GM18951 (cell line): Measurements from ENCODE around the gene STXBP6.

Experiments
- POLR2A ChIP-seq: IDR thresholded peaks from 4 replicates; pipeline ENCODE4 v1.6.1; 2011; ENCODE audit warnings: mild to moderate bottlenecking; ENCODE audit not compliant: insufficient read length, insufficient read depth; ENCODE audit errors: extremely low read depth
- in situ Hi-C: fragments of 300-500 bp; cut with MboI; formaldehyde crosslinking; loops from one replicate; pipeline ENCODE4 v1.12.0; 2022; ENCODE audit warnings: low sequenced_read_pairs, mixed read lengths, inconsistent platforms; ENCODE audit not compliant: unreplicated experiment

STXBP6 gene

GRCh38 chr14:24852312-24853060 lies 197.5 kb downstream of the STXBP6 start:
- in situ Hi-C loops, result no loop called here
- no peak for TF ChIP-seq POLR2A

GRCh38 chr14:24851837-24852236 lies 198.1 kb downstream of the STXBP6 start:
- in situ Hi-C loops, result no loop called here
- no peak for TF ChIP-seq POLR2A

GRCh38 chr14:24851406-24851805 lies 198.5 kb downstream of the STXBP6 start:
- in situ Hi-C loops, result no loop called here
- TF ChIP-seq POLR2A, result no peak

GRCh38 chr14:24850072-24850471 lies 199.9 kb downstream of the STXBP6 start:
- in situ Hi-C loops, result no loop called here

DNA sequence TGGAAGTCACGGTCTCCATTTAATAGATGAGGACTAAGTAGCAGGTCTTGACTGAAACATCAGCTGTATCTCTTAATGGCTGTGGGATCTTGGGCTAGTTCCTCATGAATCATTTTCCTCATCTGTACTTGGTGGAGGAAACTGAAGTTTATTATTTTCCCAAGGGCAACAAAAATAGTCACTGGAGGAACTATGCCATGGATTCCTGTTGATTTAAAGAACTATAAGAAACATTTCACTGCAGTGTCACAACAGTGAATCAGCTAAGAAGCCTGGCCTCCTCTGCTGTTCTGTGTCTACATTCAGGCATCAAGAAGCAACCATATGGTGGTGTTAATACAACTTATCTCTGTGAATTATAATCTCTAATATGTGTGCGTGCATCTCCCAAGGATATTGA lies 200.5 kb downstream of the STXBP6 start:
- TF ChIP-seq POLR2A, result no peak
- in situ Hi-C loops, result no loop called here

More at GRCh38 chr14:24850072-24850471, 199.9 kb downstream of the STXBP6 start:
- no peak for TF ChIP-seq POLR2A

GRCh38 chr14:24848102-24848790 lies 201.7 kb downstream of the STXBP6 start:
- in situ Hi-C loops, result no loop called here
- TF ChIP-seq POLR2A, result no peak

- in situ Hi-C loops, result no loop called here
- no peak for TF ChIP-seq POLR2A
Measured at GRCh38 chr14:24847568-24848095, 202.3 kb downstream of the STXBP6 start.

- in situ Hi-C loops, result no loop called here
- no peak for TF ChIP-seq POLR2A
Measured at GRCh38 chr14:24846261-24846660, 203.7 kb downstream of the STXBP6 start.

DNA sequence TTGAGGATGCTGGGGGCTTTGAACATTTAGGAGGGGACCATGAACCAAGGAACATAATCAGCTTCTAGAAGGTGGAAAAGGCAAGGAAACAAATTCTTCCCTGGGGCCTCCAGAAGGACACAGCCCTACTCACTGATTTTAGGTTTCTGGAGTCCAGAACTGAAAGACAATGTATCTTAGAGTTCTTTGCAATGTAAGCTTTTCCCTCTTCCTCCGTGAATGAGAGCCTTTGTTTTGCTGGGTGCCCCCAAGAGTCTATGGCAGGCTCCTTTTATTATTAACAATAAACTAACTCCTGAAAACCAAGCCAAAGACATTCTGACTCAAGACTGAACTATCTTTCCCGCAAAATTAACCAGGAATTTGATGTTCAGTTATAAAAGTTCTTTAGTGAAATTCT lies 204.1 kb downstream of the STXBP6 start:
- in situ Hi-C loops, result no loop called here
- no peak for TF ChIP-seq POLR2A

DNA sequence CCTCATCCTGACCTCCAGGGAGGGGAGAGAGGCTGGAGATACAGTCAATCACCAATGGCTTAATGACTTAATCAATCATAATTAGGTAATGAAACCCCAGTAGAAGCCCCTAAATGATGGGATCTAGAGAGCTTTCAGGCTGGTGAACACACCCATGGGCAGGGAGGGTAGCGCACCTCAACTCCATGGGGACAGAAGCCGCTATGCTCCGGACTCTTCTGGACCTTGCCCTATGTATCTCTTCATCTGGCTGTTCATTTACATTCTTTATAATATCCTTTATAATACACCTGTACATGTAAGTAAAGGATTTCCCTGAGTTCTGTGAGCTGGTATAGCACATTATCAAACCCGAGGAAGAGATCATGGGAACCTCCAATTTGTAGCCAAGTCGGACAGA lies 205.9 kb downstream of the STXBP6 start:
- in situ Hi-C loops, result no loop called here
- no peak for TF ChIP-seq POLR2A

- in situ Hi-C loops, result no loop called here
- TF ChIP-seq POLR2A, result no peak
Measured at GRCh38 chr14:24843494-24843893, 206.5 kb downstream of the STXBP6 start.

DNA sequence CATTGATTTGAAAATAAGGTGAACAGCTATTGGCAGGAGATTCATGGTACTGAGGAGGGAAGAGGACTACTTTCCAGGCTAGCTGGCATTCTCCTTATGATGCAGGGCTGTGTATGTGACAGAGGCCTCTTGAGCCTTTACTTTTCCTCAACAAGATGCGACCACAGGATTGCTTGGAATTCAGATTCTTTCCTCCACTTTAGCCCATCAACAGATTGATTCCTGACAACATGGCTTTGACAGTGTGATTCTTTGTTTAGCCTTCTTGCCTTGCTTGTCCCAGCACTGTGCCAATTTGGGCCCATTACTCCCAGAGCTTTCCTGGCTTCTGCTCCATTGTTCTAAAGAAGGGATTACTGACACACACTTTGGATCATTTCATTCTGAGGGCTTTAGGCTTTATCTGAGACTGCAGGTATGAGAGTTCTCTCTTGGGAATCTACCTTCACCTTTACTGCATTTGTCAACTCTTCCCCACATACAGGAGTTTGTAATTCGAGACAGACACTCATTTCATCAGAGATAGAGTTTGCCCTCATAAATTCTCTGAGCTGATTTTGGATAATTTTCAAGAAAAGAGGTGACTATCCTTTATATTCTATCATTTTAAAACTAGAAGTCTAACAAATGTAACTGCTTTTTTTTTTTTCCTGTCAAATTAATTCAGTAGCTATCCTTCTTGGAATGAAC lies 209.6 kb downstream of the STXBP6 start:
- in situ Hi-C loops, result no loop called here
- no peak for TF ChIP-seq POLR2A

DNA sequence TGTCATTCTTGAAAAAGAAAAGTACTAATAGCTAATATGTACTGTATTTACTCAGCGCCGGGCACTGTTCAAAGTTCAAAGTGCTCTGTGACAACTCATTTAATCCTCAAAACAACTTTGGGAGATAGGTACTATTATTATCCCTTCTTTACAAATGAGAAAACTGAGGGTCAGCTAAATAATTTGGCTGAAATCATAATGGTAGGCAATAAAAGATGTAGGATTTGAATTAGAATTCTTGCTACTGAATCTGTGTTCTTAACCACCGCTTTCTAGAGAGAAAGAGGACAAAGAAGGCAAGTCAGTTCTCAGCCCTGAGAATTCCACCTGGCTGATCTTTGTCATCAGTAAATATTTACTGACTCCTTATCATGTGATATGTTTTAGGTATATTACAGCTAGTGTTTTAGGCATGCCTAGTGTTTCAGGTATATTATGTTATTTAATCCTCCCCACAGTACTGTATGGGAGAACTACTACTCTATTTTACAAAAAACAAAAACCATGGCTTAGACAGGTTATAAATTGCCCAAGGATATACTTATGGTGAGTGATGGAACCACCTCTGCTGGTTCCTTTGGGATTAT lies 210.2 kb downstream of the STXBP6 start:
- TF ChIP-seq POLR2A, result no peak
- in situ Hi-C loops, result no loop called here
